Stimulated activated CD8-positive, alpha-beta memory T cell treated with anti-CD3 and anti-CD28 coated beads, Interleukin-4, amount 100 ng/mL, for 24 hours (primary cell): ENCODE measurements around the gene SLC44A3.
"Not testable (repeated sequence)": the region's sequence is repeated elsewhere in the genome, so short reads cannot be mapped to it uniquely, and the experiment has no call there.

ENCODE experiments used
- DNase-seq: peaks from one replicate; pipeline ENCODE4 v3.0.0-alpha.2; 2020; ENCODE audit warnings: low read depth

SLC44A3 gene

DNA sequence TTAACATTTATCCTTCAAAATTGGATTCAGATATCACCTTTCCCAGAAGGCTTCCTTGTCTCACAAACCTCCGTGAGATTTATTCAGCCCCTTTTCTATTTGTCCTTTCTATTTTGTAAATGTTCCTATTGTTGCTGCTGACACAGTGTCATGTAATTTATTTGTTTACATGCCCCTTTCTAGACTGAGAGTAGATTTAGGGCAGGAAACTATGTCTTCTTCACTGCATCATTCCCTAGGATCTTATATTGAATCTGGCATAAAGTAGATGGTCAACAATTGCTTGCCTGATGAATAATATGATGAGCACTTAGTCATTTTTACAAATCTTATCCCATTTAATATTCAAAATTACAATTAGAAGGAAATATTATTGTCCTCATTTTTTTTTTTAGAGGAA is 114.9 kb downstream of the SLC44A3 start:
- DNase-seq = no peak

DNA sequence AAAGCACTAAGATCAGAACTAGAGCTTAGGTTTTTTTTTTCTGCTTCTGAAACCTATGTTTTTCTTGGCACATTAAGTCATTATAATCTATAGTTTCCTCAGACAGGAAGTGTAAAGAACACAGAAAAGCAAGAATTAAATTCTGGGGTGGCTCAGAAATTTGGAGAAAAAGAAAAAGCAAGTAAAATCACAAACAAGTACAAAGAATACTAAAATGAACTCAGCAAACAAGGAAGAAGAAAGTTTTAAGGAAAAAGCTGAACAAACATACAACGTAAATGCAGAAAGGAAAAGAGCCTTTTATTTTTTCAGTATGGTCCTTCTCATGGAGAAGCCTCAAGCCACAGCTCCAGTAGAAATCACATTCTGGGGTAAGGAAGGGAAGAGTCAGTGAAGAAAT is 115.3 kb downstream of the SLC44A3 start:
- no peak for DNase-seq

DNA sequence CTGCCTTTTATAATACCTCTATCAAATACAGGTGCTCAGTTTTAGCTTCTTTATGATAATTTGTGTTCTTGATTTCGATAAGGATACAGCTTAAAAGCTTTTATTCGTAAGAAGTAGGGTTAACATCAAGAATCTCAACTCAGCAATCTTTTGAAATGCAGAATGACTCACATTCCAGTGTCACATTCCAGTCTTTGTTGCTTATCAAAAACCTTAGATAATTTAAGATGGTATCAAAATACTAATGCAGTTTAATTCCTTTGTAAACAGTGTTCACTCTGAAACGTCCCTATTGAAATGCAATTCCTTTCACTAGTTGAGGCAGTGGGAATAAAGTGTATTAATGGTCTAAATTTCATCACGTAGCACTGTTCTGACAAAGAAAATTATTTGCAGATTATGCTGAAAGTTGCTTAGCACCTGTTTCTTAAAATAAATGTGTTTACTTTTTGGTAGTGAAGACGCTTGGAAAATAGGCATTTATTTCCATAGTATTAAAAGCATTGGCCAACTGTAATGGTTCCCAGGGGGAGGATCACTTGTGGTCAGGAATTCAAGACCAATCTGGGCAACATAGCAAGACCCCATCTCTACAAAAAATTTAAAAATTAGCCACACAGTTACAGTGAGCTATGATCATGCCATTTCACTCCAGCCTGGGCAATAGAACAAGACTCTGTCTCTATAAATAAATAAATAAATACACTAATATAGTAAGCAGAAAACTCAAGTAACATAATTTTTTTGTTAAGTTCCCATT is 116.9 kb downstream of the SLC44A3 start:
- DNase-seq = no peak

DNA sequence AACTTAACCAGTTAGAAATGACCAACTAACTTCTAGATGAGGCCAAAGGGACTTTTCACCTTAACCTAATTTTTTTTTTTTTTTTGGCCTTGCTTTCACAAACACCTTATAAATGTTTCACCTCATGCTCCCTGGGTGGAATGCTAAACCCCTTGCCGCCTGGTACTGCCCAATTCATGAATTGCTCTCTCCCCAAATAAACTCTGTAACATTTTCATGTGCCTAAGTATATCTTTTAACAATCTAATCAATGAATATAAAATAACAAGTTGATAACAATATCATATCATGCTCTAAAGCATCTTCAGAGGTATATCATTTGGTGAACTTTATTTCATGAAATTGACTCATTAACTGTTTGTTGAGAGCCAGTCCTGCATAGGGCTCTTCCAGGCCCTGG is 117.7 kb downstream of the SLC44A3 start:
- DNase-seq = no peak

DNA sequence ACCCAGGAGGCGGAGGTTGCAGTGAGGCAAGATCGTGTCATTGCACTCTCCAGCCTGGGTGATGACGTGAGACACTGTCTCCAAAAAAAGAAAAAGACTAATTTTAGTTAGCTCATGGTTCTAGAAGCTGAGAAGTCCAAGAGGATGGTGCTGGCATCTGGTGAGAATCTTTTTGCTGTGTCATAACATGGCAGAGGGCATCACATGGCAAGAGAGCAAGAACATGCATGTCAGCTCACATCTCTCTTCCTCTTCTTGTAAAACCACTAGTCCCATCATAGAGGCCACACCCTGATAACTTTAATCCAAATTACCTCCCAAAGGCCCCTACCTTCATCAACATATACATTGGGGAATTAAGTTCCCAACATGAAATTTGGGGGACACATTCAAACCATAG is 120.6 kb downstream of the SLC44A3 start:
- no peak for DNase-seq

DNA sequence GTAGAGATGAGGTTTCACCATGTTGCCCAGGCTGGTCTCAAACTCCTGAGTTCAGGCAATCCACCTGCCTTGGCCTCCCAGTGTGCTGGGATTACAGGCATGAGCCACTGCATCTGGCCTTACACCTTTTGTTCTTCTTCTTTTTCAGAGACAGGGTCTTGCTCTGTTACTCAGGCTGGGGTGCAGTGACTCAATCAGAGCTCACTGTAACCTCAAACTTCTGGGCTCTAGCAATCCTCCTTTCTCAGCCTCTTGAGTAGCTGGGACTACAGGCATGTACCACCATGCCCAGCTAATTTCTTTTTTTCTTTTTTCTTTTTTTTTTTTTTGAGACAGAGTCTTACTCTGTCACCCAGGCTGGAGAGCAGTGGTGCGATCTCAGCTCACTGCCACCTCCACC is 121.3 kb downstream of the SLC44A3 start:
- DNase-seq = not testable (repeated sequence)

DNA sequence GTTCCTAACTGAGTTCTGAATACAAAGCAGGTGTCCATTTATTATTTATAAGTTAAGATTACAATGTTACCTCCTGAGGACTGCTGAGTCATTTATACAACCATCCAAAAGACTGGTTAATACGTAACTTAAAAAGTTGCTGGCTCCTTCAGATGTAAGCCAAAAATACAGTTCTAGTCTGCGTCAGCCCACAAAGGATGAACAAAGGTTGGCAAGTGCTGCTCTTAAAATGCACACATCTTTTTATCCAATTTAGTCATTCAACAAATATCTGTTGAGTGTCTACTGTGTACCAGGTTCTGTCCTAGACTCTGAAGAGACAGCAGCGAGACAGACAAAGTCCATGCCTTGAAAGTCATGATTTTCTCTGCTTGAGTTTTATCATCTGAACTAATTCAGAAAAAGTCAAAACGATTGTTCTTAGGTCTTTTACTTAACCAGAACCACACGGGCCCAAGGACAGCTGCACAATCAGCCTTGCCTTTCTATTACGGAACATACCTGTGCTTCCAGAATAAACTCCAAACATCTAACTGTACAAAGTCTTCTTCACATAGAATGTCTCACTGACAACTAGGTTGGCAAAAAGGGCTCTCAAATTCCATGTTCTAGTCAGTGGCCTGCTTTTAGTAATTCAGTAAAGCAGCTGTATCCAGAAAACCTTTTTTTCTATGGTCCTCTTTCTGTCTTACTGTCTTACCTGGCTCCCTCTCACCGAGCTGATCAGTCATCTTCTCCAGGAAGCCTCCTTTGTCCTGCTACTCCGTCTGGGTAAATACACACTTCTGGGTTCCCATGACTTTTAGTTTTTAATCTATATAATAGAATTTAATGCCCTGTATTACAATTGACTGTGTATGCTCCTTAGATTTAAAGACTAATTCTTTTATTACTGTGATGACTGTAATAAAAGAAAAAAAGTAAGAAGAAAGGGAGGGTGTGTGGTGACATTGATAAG is 122.3 kb downstream of the SLC44A3 start:
- DNase-seq = no peak
